ENCODE results near the gene COL5A1.

DNA sequence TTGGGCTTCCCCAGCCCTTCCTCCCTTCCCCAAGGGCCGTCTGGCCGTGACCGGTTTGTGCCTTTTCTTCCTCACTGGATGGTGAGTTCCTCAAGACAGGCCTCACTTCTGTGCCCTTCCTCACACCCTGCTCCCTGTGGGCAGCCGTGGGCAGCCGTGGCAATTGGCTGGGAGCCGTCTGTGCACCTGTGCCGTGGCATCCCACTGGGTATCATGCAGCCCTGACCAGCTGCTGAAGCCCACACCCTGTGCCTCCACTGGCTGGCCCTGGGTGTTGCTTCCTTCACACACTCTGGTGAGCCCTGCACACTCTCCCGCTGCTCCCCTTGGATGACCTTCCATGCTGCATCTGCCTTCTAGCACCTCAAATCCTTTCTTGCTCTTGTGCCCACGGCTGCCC is 100.2 kb downstream of the COL5A1 start:
- no peak for TF ChIP-seq EZH2 (IDR thresholded peaks at IDR 0.05; ENCODE audit: low read length)
- TF ChIP-seq, protein P1, sequence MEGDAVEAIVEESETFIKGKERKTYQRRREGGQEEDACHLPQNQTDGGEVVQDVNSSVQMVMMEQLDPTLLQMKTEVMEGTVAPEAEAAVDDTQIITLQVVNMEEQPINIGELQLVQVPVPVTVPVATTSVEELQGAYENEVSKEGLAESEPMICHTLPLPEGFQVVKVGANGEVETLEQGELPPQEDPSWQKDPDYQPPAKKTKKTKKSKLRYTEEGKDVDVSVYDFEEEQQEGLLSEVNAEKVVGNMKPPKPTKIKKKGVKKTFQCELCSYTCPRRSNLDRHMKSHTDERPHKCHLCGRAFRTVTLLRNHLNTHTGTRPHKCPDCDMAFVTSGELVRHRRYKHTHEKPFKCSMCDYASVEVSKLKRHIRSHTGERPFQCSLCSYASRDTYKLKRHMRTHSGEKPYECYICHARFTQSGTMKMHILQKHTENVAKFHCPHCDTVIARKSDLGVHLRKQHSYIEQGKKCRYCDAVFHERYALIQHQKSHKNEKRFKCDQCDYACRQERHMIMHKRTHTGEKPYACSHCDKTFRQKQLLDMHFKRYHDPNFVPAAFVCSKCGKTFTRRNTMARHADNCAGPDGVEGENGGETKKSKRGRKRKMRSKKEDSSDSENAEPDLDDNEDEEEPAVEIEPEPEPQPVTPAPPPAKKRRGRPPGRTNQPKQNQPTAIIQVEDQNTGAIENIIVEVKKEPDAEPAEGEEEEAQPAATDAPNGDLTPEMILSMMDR (optimal IDR thresholded peaks at IDR 0.05 in 1 of 3, IDR thresholded peaks at IDR 0.05 in 1 of 3, conservative IDR thresholded peaks at IDR 0.05 in 1 of 3; ENCODE audit: extremely low read depth in 1 of 3, insufficient read depth in 2 of 3, low read length in 3 of 3), result no peak
